ENCODE results near the gene FMNL2.
A peak's percentile ranks its signal among the peaks of the same experiment; 100 is the strongest.
"Not testable (repeated sequence)": the region's sequence is repeated elsewhere in the genome, so short reads cannot be mapped to it uniquely, and the experiment has no call there.

Gene FMNL2

DNA sequence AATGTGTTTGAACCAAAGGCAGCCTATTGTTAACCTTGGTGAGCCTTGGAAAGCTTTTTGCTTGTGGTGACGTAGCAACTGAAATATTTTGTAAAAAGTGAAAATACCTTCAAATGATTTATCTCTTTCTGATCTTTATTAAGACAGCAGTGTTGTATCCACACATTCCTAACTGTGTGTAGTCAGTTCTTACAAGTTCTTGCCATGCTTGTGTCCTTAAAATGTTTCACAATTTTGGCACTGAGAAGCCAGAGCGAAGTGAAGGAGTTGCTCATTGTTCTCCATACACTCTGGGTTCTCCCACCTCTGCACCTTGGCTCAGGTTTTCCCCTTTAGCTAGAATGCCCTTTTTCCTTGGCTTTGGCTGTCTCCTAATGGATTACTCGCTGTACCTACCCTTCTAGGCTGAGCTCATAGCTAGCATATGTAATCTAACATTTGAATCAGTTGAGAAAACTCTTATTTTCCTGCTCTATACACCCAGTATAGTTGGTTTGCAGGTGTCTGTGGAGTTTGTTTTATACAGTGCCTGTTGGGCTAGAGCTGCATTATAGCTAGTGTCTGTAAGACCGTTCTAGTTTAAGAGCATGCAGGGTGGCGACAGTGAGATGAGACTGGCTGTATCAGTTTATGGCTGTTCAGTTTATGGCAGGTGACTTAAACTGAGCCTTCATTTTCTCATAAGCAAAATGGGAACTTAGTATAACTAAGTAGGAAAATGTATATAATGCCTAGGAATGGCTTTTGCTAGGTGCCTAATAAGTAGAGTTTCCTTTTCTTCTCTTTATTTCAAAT is 45.5 kb downstream of the FMNL2 start:
- DNase-seq (ENCODE audit: low read depth), result peak; percentile 40
- TF ChIP-seq CTCF (conservative IDR thresholded peaks at IDR 0.05; ENCODE audit: control insufficient read depth, insufficient read depth, low read depth, low read length), result no peak
- H3K4me3 ChIP-seq (ENCODE audit: control insufficient read depth, low read depth, low read length), result no peak overlapping the region

GRCh38 chr2:152383702-152384101 is 48.7 kb downstream of the FMNL2 start:
- peak; percentile 30 for DNase-seq (ENCODE audit: low read depth)
- no peak for TF ChIP-seq CTCF (conservative IDR thresholded peaks at IDR 0.05; ENCODE audit: control insufficient read depth, insufficient read depth, low read depth, low read length)
- H3K4me3 ChIP-seq (ENCODE audit: control insufficient read depth, low read depth, low read length), result no peak overlapping the region

DNA sequence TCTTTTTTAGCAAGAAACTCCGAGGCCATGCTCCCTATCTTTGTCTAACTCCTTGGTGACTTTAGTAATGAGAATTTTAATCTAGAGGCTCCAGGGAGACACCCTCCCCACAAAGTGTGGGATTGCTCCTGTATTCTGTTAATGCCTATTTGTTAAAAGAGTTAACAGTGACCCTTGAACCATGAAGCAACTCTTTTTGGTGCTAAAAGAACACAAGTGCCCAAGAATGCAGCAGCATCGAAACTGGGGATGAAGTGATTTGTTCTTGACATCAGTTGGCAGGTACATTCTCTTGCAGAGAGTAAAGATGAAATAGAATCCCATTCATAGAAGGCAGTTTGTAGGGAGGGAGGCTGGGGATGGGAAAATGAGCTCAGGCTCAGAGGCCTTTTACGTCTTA is 50.0 kb downstream of the FMNL2 start:
- DNase-seq (ENCODE audit: low read depth), result no peak
- no peak overlapping the region for H3K4me3 ChIP-seq (ENCODE audit: control insufficient read depth, low read depth, low read length)
- TF ChIP-seq CTCF (conservative IDR thresholded peaks at IDR 0.05; ENCODE audit: control insufficient read depth, insufficient read depth, low read depth, low read length), result no peak

- DNase-seq (ENCODE audit: low read depth), result peak; percentile 28
- H3K4me3 ChIP-seq (ENCODE audit: control insufficient read depth, low read depth, low read length), result no peak overlapping the region
- TF ChIP-seq CTCF (conservative IDR thresholded peaks at IDR 0.05; ENCODE audit: control insufficient read depth, insufficient read depth, low read depth, low read length), result no peak
Measured at GRCh38 chr2:152385650-152386049, 50.7 kb downstream of the FMNL2 start.

GRCh38 chr2:152386266-152386665 is 51.3 kb downstream of the FMNL2 start:
- H3K4me3 ChIP-seq (ENCODE audit: control insufficient read depth, low read depth, low read length), result no peak overlapping the region
- no peak for TF ChIP-seq CTCF (conservative IDR thresholded peaks at IDR 0.05; ENCODE audit: control insufficient read depth, insufficient read depth, low read depth, low read length)
- DNase-seq (ENCODE audit: low read depth), result no peak

DNA sequence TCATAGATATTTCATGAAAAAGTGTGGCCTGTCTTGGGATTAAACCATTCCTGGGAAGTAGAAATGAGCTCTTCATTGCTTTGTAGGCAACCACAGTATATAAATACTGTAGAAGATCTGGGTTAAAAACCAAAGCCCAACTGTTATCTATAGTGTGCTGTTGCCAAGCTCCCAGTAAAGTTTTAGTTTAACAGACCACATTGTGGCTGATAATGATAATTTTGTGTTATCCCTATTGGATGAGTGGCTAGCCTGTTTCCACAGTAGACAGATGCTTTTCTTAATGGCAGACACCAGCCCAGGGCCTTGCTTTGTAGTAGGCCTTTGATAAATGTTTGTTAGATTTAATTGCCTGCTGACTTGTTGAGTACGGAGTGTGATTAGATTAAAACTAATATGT is 52.1 kb downstream of the FMNL2 start:
- no peak for DNase-seq (ENCODE audit: low read depth)
- no peak overlapping the region for H3K4me3 ChIP-seq (ENCODE audit: control insufficient read depth, low read depth, low read length)
- no peak for TF ChIP-seq CTCF (conservative IDR thresholded peaks at IDR 0.05; ENCODE audit: control insufficient read depth, insufficient read depth, low read depth, low read length)

DNA sequence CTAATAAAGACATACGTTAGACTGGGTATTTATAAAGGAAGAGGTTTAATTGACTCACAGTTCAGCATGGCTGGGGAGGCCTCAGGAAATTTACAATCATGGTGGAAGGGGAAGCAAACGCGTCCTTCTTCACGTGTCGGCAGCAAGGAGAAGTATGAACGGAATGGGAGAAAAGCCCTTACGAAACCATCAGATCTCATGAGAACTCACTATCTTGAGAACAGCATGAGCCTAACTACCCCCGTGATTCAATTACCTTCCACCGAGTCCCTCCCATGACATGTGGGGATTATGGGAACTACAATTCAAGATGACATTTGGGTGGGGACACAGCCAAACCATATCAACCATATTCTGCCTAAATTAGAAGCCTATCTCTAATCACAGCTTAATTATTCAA is 53.3 kb downstream of the FMNL2 start:
- not testable (repeated sequence) for H3K4me3 ChIP-seq (ENCODE audit: control insufficient read depth, low read depth, low read length); DNase-seq (ENCODE audit: low read depth)

All from fibroblast of mammary gland (primary cell).